Fibroblast of lung (primary cell): ENCODE data around the gene SHPK. TPM values are rescaled to one million over a fixed set of nuclear protein-coding genes. Genes with fewer than 3 reads are reported as not detected.

Source experiments
- DNase-seq, 2 donors: peaks; one replicate each; pipeline versions ENCODE4 v3.0.0 to v3.0.0-alpha.2; 2010; ENCODE audit warnings: low read depth in 2 of 2
- H2AFZ ChIP-seq: 2 replicates; pipeline ENCODE4 v1.5.1; 2012; ENCODE audit warnings: low read length, control low read depth, inconsistent platforms
- H3K27ac ChIP-seq: 2 replicates; pipeline ENCODE4 v1.5.1; 2011; ENCODE audit warnings: low read length, control low read depth; ENCODE audit not compliant: insufficient read depth
- H3K27me3 ChIP-seq: 2 replicates; pipeline ENCODE4 v1.5.1; 2011; ENCODE audit warnings: mild to moderate bottlenecking, low read length; ENCODE audit not compliant: control insufficient read depth, insufficient read depth
- H3K36me3 ChIP-seq: 2 replicates; pipeline ENCODE4 v1.5.1; 2011; ENCODE audit warnings: low read length; ENCODE audit not compliant: control insufficient read depth, insufficient read depth
- H3K4me1 ChIP-seq: 2 replicates; pipeline ENCODE4 v1.5.1; 2011; ENCODE audit warnings: low read length; ENCODE audit not compliant: control insufficient read depth, insufficient read depth; ENCODE audit errors: extremely low read depth
- H3K4me2 ChIP-seq: 2 replicates; pipeline ENCODE4 v1.5.1; 2011; ENCODE audit warnings: low read length, control low read depth; ENCODE audit not compliant: insufficient read depth; ENCODE audit errors: extremely low read depth
- H3K4me3 ChIP-seq, 4 experiments: fragments of 200-600 bp in 1 of 4; sonication (generic) in 1 of 4; replicated peaks in 1 of 4; 2 replicates each; pipeline ENCODE4 v1.5.1; 2011 to 2016; ENCODE audit warnings: low read length in 4 of 4, low read depth in 3 of 4, mild to moderate bottlenecking in 3 of 4, control low read depth in 2 of 4, inconsistent platforms in 1 of 4, mixed read lengths in 1 of 4; ENCODE audit not compliant: insufficient read depth in 1 of 4; ENCODE audit errors: control extremely low read depth in 1 of 4
- H3K79me2 ChIP-seq: 2 replicates; pipeline ENCODE4 v1.5.1; 2012; ENCODE audit warnings: mild to moderate bottlenecking, low read length, inconsistent platforms; ENCODE audit not compliant: control insufficient read depth, insufficient read depth
- H3K9ac ChIP-seq: 2 replicates; pipeline ENCODE4 v1.5.1; 2011; ENCODE audit warnings: mild to moderate bottlenecking, low read length, control low read depth; ENCODE audit not compliant: insufficient read depth
- H3K9me3 ChIP-seq: 2 replicates; pipeline ENCODE4 v1.5.1; 2012; ENCODE audit warnings: low read depth, low read length; ENCODE audit not compliant: control insufficient read depth, insufficient read depth
- H4K20me1 ChIP-seq: 2 replicates; pipeline ENCODE4 v1.5.1; 2011; ENCODE audit warnings: low read length; ENCODE audit not compliant: control insufficient read depth, insufficient read depth; ENCODE audit errors: extremely low read depth
- CTCF ChIP-seq, 2 donors: IDR thresholded peaks in 1 of 2; conservative IDR thresholded peaks in 1 of 2; 1 replicate in 1 of 2; 2 replicates in 1 of 2; pipeline ENCODE4 v1.5.1; 2011 to 2012; ENCODE audit warnings: low read length in 2 of 2, control low read depth in 1 of 2, inconsistent platforms in 1 of 2, low read depth in 1 of 2, mild to moderate bottlenecking in 1 of 2
- EZH2 ChIP-seq: IDR thresholded peaks from 2 replicates; pipeline ENCODE4 v1.5.1; 2012; ENCODE audit warnings: low read length, control low read depth, mild to moderate bottlenecking; ENCODE audit errors: missing control alignments
- polyA plus RNA-seq, 2 donors: library from polyadenylated mRNA; depleted of rRNA in 1 of 2; stranded (reverse) in 1 of 2; unstranded in 1 of 2; fragments of >200 nt; gene quantifications; 2 replicates each; pipeline ENCODE4 v1.2.1, GENCODE V29; 2011 to 2012; ENCODE audit warnings: missing spikeins in 1 of 2
- total RNA-seq: library from RNA; depleted of rRNA; stranded (reverse); fragments of >200 nt; gene quantifications from 2 replicates; pipeline ENCODE4 v1.2.1, GENCODE V29; 2014

SHPK gene
- total and polyA plus RNA-seq, 2 donors (not counting 1 experiment from before 2014, with no cell fraction given), result 7.2 to 8.9 TPM

GRCh38 chr17:3682033-3682432 is 46.0 kb upstream of the SHPK start:
- no peak overlapping the region for H3K4me3 ChIP-seq
- no peak overlapping the region for H3K4me2 ChIP-seq
- no peaks in the 10 kb centered on the region for H3K9me3 ChIP-seq
- no peaks in the 10 kb centered on the region for H3K27me3 ChIP-seq
- no peaks in the 10 kb centered on the region for H3K4me1 ChIP-seq
- H3K9ac ChIP-seq, result no peak overlapping the region
- TF ChIP-seq EZH2, result no peak
- no peak for TF ChIP-seq CTCF (conservative IDR thresholded peaks at IDR 0.05 in 1 of 2, IDR thresholded peaks at IDR 0.05 in 1 of 2; ENCODE audit: low read depth in 1 of 2, low read length in 2 of 2)
- no peak overlapping the region for H2AFZ ChIP-seq
- no peak for DNase-seq
- no peaks in the 10 kb centered on the region for H3K79me2 ChIP-seq
- no peak overlapping the region for H3K27ac ChIP-seq
- no peaks in the 10 kb centered on the region for H4K20me1 ChIP-seq
- H3K36me3 ChIP-seq, result no peaks in the 10 kb centered on the region

- no peak overlapping the region for H3K27ac ChIP-seq
- no peaks in the 10 kb centered on the region for H3K4me1 ChIP-seq
- TF ChIP-seq CTCF (conservative IDR thresholded peaks at IDR 0.05 in 1 of 2, IDR thresholded peaks at IDR 0.05 in 1 of 2; ENCODE audit: low read depth in 1 of 2, low read length in 2 of 2) (no peak), EZH2 (no peak)
- no peaks in the 10 kb centered on the region for H4K20me1 ChIP-seq
- H3K4me2 ChIP-seq, result no peak overlapping the region
- no peaks in the 10 kb centered on the region for H3K36me3 ChIP-seq
- H3K4me3 ChIP-seq, result no peak overlapping the region
- no peaks in the 10 kb centered on the region for H3K27me3 ChIP-seq
- no peak for DNase-seq
- H3K9ac ChIP-seq, result no peak overlapping the region
- no peak overlapping the region for H2AFZ ChIP-seq
- H3K79me2 ChIP-seq, result no peaks in the 10 kb centered on the region
- no peaks in the 10 kb centered on the region for H3K9me3 ChIP-seq
Measured at GRCh38 chr17:3681565-3681964, 45.5 kb upstream of the SHPK start.

GRCh38 chr17:3681057-3681456 is 45.0 kb upstream of the SHPK start:
- TF ChIP-seq CTCF (conservative IDR thresholded peaks at IDR 0.05 in 1 of 2, IDR thresholded peaks at IDR 0.05 in 1 of 2; ENCODE audit: low read depth in 1 of 2, low read length in 2 of 2), result no peak
- no peak for TF ChIP-seq EZH2
- no peaks in the 10 kb centered on the region for H3K27me3 ChIP-seq
- no peak overlapping the region for H3K4me2 ChIP-seq
- no peaks in the 10 kb centered on the region for H3K4me1 ChIP-seq
- DNase-seq, result no peak
- H3K79me2 ChIP-seq, result no peaks in the 10 kb centered on the region
- no peak overlapping the region for H3K27ac ChIP-seq
- no peaks in the 10 kb centered on the region for H3K36me3 ChIP-seq
- H3K9me3 ChIP-seq, result no peaks in the 10 kb centered on the region
- H2AFZ ChIP-seq, result no peak overlapping the region
- no peak overlapping the region for H3K9ac ChIP-seq
- no peaks in the 10 kb centered on the region for H4K20me1 ChIP-seq
- H3K4me3 ChIP-seq, result no peak overlapping the region
